ENCODE measurements around the gene VAV1. TPM values are rescaled to one million over a fixed set of nuclear protein-coding genes. Genes with fewer than 3 reads are reported as not detected.

The VAV1 gene
- total and polyA plus RNA-seq, 4 donors, result 0.60 to 13.3 (median 4.1) TPM

DNA sequence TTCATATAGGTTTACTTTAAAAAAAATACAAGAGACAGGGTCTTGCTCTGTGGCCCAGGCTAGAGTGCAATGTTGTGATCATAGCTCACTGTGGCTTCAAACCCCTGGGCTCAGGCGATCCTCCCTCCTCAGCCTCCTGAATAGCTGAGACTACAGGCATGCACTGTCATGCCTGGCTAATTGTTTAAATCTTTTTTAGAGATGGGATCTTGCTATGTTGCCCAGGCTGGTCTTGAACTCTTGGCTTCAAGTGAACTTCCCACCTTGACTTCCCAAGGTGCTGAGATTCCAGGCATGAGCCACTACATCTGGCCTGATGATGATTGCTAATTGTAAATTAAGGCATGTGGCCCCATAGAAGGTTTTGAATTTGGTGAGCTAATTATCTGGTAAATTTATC, 79.5 kb downstream of the VAV1 start (continued):
- TF ChIP-seq, protein P1, sequence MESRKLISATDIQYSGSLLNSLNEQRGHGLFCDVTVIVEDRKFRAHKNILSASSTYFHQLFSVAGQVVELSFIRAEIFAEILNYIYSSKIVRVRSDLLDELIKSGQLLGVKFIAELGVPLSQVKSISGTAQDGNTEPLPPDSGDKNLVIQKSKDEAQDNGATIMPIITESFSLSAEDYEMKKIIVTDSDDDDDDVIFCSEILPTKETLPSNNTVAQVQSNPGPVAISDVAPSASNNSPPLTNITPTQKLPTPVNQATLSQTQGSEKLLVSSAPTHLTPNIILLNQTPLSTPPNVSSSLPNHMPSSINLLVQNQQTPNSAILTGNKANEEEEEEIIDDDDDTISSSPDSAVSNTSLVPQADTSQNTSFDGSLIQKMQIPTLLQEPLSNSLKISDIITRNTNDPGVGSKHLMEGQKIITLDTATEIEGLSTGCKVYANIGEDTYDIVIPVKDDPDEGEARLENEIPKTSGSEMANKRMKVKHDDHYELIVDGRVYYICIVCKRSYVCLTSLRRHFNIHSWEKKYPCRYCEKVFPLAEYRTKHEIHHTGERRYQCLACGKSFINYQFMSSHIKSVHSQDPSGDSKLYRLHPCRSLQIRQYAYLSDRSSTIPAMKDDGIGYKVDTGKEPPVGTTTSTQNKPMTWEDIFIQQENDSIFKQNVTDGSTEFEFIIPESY (IDR thresholded peaks at IDR 0.05), result no peak

DNA sequence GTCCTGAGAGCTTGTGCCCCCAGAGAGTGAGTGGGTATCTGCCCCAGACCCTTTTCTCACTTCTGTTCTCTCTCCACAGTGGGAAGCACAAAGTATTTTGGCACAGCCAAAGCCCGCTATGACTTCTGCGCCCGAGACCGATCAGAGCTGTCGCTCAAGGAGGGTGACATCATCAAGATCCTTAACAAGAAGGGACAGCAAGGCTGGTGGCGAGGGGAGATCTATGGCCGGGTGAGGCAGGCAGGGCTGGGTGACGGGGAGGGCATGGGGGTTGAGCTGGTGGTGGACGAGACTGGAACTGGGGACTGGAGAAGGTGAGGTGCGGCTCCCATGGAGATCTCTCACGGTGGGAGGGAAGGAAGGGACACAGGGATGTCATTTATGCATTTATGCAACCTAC, 81.4 kb downstream of the VAV1 start:
- H3K9me3 ChIP-seq (ENCODE audit: control insufficient read depth in 4 of 4, low read length in 3 of 4), result no peaks in the 10 kb centered on the region
- no peaks in the 10 kb centered on the region for H3K4me1 ChIP-seq (ENCODE audit: control insufficient read depth in 4 of 4, insufficient read depth in 4 of 4, low read length in 3 of 4)
- H3K4me3 ChIP-seq (ENCODE audit: low read depth in 1 of 3, low read length in 3 of 3), result no peak overlapping the region
- H3K9ac ChIP-seq (ENCODE audit: low read depth in 1 of 2, low read length in 2 of 2), result no peak overlapping the region
- 84% methylated on average over 11 of the region's 11 CpGs for WGBS
- DNase-seq (ENCODE audit: low spot score), result no peak
- TF ChIP-seq RAD21 (IDR thresholded peaks at IDR 0.05), result no peak
- TF ChIP-seq JUND (IDR thresholded peaks at IDR 0.05), result no peak
- TF ChIP-seq, protein P1 (IDR thresholded peaks at IDR 0.05), result no peak
- TF ChIP-seq EGR1 (IDR thresholded peaks at IDR 0.05; ENCODE audit: low read depth in 2 of 2), result no peak
- TF ChIP-seq GABPA (IDR thresholded peaks at IDR 0.05 in 1 of 2, conservative IDR thresholded peaks at IDR 0.05 in 1 of 2), result no peak
- TF ChIP-seq FOXA2 (IDR thresholded peaks at IDR 0.05), result no peak
- TF ChIP-seq HNF4G (IDR thresholded peaks at IDR 0.05), result no peak
- TF ChIP-seq HNF4A (conservative IDR thresholded peaks at IDR 0.05), result no peak
- TF ChIP-seq, protein P2, sequence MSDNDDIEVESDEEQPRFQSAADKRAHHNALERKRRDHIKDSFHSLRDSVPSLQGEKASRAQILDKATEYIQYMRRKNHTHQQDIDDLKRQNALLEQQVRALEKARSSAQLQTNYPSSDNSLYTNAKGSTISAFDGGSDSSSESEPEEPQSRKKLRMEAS (IDR thresholded peaks at IDR 0.05), result no peak
- TF ChIP-seq FOXA1 (IDR thresholded peaks at IDR 0.05), result no peak
- TF ChIP-seq, protein P3, sequence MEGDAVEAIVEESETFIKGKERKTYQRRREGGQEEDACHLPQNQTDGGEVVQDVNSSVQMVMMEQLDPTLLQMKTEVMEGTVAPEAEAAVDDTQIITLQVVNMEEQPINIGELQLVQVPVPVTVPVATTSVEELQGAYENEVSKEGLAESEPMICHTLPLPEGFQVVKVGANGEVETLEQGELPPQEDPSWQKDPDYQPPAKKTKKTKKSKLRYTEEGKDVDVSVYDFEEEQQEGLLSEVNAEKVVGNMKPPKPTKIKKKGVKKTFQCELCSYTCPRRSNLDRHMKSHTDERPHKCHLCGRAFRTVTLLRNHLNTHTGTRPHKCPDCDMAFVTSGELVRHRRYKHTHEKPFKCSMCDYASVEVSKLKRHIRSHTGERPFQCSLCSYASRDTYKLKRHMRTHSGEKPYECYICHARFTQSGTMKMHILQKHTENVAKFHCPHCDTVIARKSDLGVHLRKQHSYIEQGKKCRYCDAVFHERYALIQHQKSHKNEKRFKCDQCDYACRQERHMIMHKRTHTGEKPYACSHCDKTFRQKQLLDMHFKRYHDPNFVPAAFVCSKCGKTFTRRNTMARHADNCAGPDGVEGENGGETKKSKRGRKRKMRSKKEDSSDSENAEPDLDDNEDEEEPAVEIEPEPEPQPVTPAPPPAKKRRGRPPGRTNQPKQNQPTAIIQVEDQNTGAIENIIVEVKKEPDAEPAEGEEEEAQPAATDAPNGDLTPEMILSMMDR (IDR thresholded peaks at IDR 0.05; ENCODE audit: low read depth, low read length, missing input control), result no peak
- TF ChIP-seq RXRA (IDR thresholded peaks at IDR 0.05), result no peak
- TF ChIP-seq SP1 (IDR thresholded peaks at IDR 0.05), result no peak
- TF ChIP-seq, protein P4, sequence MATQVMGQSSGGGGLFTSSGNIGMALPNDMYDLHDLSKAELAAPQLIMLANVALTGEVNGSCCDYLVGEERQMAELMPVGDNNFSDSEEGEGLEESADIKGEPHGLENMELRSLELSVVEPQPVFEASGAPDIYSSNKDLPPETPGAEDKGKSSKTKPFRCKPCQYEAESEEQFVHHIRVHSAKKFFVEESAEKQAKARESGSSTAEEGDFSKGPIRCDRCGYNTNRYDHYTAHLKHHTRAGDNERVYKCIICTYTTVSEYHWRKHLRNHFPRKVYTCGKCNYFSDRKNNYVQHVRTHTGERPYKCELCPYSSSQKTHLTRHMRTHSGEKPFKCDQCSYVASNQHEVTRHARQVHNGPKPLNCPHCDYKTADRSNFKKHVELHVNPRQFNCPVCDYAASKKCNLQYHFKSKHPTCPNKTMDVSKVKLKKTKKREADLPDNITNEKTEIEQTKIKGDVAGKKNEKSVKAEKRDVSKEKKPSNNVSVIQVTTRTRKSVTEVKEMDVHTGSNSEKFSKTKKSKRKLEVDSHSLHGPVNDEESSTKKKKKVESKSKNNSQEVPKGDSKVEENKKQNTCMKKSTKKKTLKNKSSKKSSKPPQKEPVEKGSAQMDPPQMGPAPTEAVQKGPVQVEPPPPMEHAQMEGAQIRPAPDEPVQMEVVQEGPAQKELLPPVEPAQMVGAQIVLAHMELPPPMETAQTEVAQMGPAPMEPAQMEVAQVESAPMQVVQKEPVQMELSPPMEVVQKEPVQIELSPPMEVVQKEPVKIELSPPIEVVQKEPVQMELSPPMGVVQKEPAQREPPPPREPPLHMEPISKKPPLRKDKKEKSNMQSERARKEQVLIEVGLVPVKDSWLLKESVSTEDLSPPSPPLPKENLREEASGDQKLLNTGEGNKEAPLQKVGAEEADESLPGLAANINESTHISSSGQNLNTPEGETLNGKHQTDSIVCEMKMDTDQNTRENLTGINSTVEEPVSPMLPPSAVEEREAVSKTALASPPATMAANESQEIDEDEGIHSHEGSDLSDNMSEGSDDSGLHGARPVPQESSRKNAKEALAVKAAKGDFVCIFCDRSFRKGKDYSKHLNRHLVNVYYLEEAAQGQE (IDR thresholded peaks at IDR 0.05), result no peak
- no peak for TF ChIP-seq NR2F2 (IDR thresholded peaks at IDR 0.05)
- H3K27me3 ChIP-seq (ENCODE audit: control insufficient read depth in 4 of 4, insufficient read depth in 4 of 4, low read length in 3 of 4), result peaks cover 0 to 2% (median 0%) of the 10 kb centered on the region in 4 donors
- peaks cover 0 to 2% (median 0%) of the 10 kb centered on the region in 4 donors for H3K36me3 ChIP-seq (ENCODE audit: control insufficient read depth in 4 of 4, insufficient read depth in 3 of 4, low read depth in 1 of 4, low read length in 3 of 4)
- no peak overlapping the region for H3K27ac ChIP-seq (ENCODE audit: low read depth in 1 of 2, low read length in 2 of 2)
